ENCODE data around the gene PLEKHA1.

- TF ChIP-seq POLR2A (IDR thresholded peaks at IDR 0.05; ENCODE audit: low read length) = no peak
- TF ChIP-seq GATA1 (IDR thresholded peaks at IDR 0.05; ENCODE audit: low read depth, low read length) = no peak
Measured at GRCh38 chr10:122374237-122374858, at the start of gene PLEKHA1.

All from erythroblast (primary cell).